Peyer's patch (tissue), 4 donors: ENCODE measurements around the gene TRPV5. TPM values are rescaled to one million over a fixed set of nuclear protein-coding genes. Genes with fewer than 3 reads are reported as not detected.
A peak's percentile ranks its signal among the peaks of the same experiment; 100 is the strongest.

Experiments
- DNase-seq, 3 donors: peaks; one replicate each; pipeline ENCODE4 v3.0.0-alpha.2; 2017 to 2019
- H3K27ac ChIP-seq, 4 donors: fragments of 200-600 bp; sonication (generic); one replicate each; pipeline ENCODE4 v1.5.1; 2016 to 2019
- H3K27me3 ChIP-seq, 2 donors: fragments of 200-600 bp; sonication (generic); one replicate each; pipeline ENCODE4 v1.5.1; 2019
- H3K36me3 ChIP-seq, 3 donors: fragments of 200-600 bp; sonication (generic); one replicate each; pipeline ENCODE4 v1.5.1; 2016 to 2019
- H3K4me1 ChIP-seq, 4 donors: fragments of 200-600 bp; sonication (generic); one replicate each; pipeline ENCODE4 v1.5.1; 2016 to 2019
- H3K4me3 ChIP-seq, 4 donors: fragments of 200-600 bp; sonication (generic); 1 replicate in 3 of 4; 2 replicates in 1 of 4; pipeline ENCODE4 v1.5.1; 2016 to 2019; ENCODE audit warnings: mild to moderate bottlenecking in 1 of 4
- H3K9me3 ChIP-seq, 4 donors: fragments of 200-600 bp; sonication (generic); one replicate each; pipeline ENCODE4 v1.5.1; 2016 to 2019; ENCODE audit warnings: mild to moderate bottlenecking in 1 of 4
- POLR2A ChIP-seq, 2 donors: fragments of 450-650 bp; IDR thresholded peaks; one replicate each; pipeline ENCODE4 v1.5.1; 2017; ENCODE audit warnings: antibody characterized with exemption in 2 of 2, mild to moderate bottlenecking in 2 of 2, moderate library complexity in 2 of 2
- total RNA-seq, 4 donors: library from RNA; depleted of rRNA; stranded (reverse); fragments of >200 nt; gene quantifications; one replicate each; pipeline ENCODE4 v1.1.0, GENCODE V29; 2016
- TF ChIP-seq, protein P1 (sequence below), 6 experiments: fragments of 450-650 bp in 4 of 6; fragments of 200-600 bp in 2 of 6; sonication (generic) in 1 of 6; IDR thresholded peaks; one replicate each; pipeline ENCODE4 v1.5.1; 2017 to 2019; ENCODE audit warnings: antibody characterized with exemption in 6 of 6, mild to moderate bottlenecking in 3 of 6, moderate library complexity in 1 of 6

The TRPV5 gene
- total RNA-seq, 4 donors from 2014 or later: 0.83 TPM; not detected in 3

DNA sequence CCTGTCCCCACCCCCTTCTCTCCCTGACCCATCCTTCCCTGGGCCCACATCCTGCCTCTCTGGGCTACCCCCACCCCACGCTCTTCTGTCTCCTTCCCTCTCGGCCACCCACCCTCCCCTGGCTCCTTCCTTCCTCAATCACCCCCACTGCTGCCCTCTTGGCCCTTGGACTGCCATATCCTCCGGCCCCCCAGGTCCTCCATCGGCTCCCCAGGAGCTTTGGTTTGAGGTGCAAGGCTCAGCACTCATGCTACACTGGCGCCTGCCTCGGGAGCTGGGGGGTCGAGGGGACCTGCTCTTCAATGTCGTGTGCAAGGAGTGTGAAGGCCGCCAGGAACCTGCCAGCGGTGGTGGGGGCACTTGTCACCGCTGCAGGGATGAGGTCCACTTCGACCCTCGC is 67.8 kb downstream of the TRPV5 start:
- TF ChIP-seq, protein P1, sequence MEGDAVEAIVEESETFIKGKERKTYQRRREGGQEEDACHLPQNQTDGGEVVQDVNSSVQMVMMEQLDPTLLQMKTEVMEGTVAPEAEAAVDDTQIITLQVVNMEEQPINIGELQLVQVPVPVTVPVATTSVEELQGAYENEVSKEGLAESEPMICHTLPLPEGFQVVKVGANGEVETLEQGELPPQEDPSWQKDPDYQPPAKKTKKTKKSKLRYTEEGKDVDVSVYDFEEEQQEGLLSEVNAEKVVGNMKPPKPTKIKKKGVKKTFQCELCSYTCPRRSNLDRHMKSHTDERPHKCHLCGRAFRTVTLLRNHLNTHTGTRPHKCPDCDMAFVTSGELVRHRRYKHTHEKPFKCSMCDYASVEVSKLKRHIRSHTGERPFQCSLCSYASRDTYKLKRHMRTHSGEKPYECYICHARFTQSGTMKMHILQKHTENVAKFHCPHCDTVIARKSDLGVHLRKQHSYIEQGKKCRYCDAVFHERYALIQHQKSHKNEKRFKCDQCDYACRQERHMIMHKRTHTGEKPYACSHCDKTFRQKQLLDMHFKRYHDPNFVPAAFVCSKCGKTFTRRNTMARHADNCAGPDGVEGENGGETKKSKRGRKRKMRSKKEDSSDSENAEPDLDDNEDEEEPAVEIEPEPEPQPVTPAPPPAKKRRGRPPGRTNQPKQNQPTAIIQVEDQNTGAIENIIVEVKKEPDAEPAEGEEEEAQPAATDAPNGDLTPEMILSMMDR (IDR thresholded peaks at IDR 0.05): no peak
- TF ChIP-seq POLR2A (IDR thresholded peaks at IDR 0.05): no peak
- Histone ChIP-seq H3K27me3 (no peaks in the 10 kb centered on the region), H3K27ac (no peak overlapping the region), H3K4me3 (no peak overlapping the region), H3K9me3 (no peaks in the 10 kb centered on the region), H3K4me1 (no peaks in the 10 kb centered on the region), H3K36me3 (no peaks in the 10 kb centered on the region)
- no peak for DNase-seq

GRCh38 chr7:142864980-142865747 is 68.4 kb downstream of the TRPV5 start:
- Histone ChIP-seq H3K27ac (no peak overlapping the region), H3K4me1 (no peaks in the 10 kb centered on the region), H3K4me3 (no peak overlapping the region), H3K9me3 (no peaks in the 10 kb centered on the region), H3K27me3 (no peaks in the 10 kb centered on the region), H3K36me3 (no peaks in the 10 kb centered on the region)
- no peak for DNase-seq
- TF ChIP-seq, protein P1 (IDR thresholded peaks at IDR 0.05): no peak
- TF ChIP-seq POLR2A (IDR thresholded peaks at IDR 0.05): no peak

DNA sequence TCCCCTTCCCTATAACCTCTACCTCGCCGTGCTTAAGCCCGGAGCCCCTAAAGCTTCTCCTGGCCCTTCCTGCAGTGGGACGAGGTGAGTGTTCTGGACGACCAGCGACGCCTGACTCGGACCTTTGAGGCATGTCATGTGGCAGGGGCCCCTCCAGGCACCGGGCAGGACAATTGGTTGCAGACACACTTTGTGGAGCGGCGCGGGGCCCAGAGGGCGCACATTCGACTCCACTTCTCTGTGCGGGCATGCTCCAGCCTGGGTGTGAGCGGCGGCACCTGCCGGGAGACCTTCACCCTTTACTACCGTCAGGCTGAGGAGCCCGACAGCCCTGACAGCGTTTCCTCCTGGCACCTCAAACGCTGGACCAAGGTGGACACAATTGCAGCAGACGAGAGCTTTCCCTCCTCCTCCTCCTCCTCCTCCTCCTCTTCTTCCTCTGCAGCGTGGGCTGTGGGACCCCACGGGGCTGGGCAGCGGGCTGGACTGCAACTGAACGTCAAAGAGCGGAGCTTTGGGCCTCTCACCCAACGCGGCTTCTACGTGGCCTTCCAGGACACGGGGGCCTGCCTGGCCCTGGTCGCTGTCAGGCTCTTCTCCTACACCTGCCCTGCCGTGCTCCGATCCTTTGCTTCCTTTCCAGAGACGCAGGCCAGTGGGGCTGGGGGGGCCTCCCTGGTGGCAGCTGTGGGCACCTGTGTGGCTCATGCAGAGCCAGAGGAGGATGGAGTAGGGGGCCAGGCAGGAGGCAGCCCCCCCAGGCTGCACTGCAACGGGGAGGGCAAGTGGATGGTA is 69.5 kb downstream of the TRPV5 start:
- TF ChIP-seq POLR2A (IDR thresholded peaks at IDR 0.05): no peak
- TF ChIP-seq, protein P1 (IDR thresholded peaks at IDR 0.05): no peak
- H3K36me3 ChIP-seq: no peaks in the 10 kb centered on the region
- DNase-seq: peak in 1 of 3 donors; percentile 8
- no peaks in the 10 kb centered on the region for H3K27me3 ChIP-seq
- no peak overlapping the region for H3K4me3 ChIP-seq
- H3K4me1 ChIP-seq: no peaks in the 10 kb centered on the region
- no peaks in the 10 kb centered on the region for H3K9me3 ChIP-seq
- H3K27ac ChIP-seq: no peak overlapping the region

DNA sequence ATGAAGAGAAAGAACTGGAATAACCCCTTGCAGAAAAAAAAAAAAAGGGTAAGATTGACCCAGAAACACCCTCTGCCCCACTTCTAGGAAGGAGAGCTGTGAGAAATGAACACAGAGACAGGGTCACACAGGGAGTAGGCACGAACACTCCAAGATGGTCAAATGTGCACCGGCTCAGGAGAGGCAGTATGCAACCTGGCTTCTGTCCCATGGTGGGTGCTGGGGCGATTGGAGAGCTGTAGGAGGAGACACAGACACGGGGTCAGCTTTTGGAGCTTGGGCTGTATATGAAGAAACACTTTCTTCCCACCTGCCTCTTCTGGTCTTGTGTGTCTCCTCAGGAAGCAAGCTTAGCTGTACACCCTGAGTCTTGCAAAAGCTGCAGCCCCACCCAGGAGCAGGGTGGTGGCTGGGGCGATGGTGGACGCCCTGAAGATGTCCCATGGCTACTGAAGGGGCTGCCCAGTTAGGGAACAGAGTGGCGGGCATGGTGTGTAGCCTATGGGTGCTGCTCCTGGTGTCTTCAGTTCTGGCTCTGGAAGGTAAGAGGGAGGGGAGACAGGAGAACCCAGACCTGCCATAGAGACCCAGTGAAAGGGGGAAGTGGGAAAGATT is 70.7 kb downstream of the TRPV5 start:
- no peak overlapping the region for H3K4me3 ChIP-seq
- H3K27ac ChIP-seq: no peak overlapping the region
- H3K9me3 ChIP-seq: no peaks in the 10 kb centered on the region
- no peaks in the 10 kb centered on the region for H3K36me3 ChIP-seq
- TF ChIP-seq, protein P1 (IDR thresholded peaks at IDR 0.05): no peak
- TF ChIP-seq POLR2A (IDR thresholded peaks at IDR 0.05): no peak
- no peaks in the 10 kb centered on the region for H3K27me3 ChIP-seq
- no peak for DNase-seq
- no peaks in the 10 kb centered on the region for H3K4me1 ChIP-seq

GRCh38 chr7:142862351-142862750 is 71.2 kb downstream of the TRPV5 start:
- no peak overlapping the region for H3K27ac ChIP-seq
- H3K4me1 ChIP-seq: no peaks in the 10 kb centered on the region
- no peaks in the 10 kb centered on the region for H3K36me3 ChIP-seq
- TF ChIP-seq POLR2A (IDR thresholded peaks at IDR 0.05): no peak
- TF ChIP-seq, protein P1 (IDR thresholded peaks at IDR 0.05): no peak
- H3K9me3 ChIP-seq: no peaks in the 10 kb centered on the region
- no peaks in the 10 kb centered on the region for H3K27me3 ChIP-seq
- no peak for DNase-seq
- no peak overlapping the region for H3K4me3 ChIP-seq
